Breast epithelium (tissue), 3 donors: ENCODE measurements around the gene CPNE6.

Source experiments
- CTCF ChIP-seq, 3 donors: fragments of 450-650 bp; IDR thresholded peaks; one replicate each; pipeline ENCODE4 v1.5.1; 2016 to 2017; ENCODE audit warnings: antibody characterized with exemption in 3 of 3, mild to moderate bottlenecking in 3 of 3, moderate library complexity in 3 of 3
- POLR2AphosphoS5 ChIP-seq, 3 donors: sonication (generic); formaldehyde crosslinking; IDR thresholded peaks; one replicate each; pipeline ENCODE4 v1.6.1; 2017; ENCODE audit warnings: antibody characterized with exemption in 3 of 3

DNA sequence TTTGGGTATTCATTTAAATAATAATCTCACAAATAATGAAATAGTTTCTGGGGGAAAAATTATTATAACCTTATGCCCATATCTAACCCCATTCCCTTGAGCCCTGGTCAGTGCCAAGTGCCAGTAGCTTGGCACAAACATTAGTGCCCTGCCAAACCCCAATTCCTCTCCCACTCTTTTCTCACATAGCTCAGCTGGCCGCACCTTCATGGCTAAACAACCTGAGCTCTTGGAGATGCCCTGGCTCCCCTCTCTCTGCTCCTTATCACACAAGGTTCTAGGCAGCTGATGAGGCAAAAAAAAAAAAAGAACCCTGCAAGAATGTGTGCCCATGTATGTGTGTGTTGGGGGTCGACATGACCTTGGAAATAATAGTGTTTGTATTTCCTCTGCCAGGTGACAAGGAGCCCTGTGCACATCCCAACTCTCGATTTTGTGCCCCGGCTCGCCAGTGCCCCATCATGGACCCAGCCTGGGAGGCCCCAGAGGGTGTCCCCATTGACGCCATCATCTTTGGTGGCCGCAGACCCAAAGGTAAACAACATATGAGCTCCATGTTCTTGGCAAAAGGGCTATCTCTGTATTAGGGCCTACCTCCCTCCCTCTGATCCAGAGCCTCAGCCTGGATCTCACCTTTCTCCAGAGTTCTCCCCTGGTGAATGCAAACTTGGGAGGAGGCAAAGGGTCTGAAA lies 31.1 kb downstream of the CPNE6 start:
- TF ChIP-seq POLR2AphosphoS5 (IDR thresholded peaks at IDR 0.05) (no peak), CTCF (IDR thresholded peaks at IDR 0.05) (no peak)
